Measurements from ENCODE around the gene NPLOC4.

Gene NPLOC4

GRCh38 chr17:81659038-81659437, 22.1 kb upstream of the NPLOC4 start:
- no peak for TF ChIP-seq CTCF (IDR thresholded peaks at IDR 0.05)

GRCh38 chr17:81656835-81657234, 19.9 kb upstream of the NPLOC4 start:
- no peak for TF ChIP-seq CTCF (IDR thresholded peaks at IDR 0.05)

GRCh38 chr17:81656118-81656743, 19.3 kb upstream of the NPLOC4 start, which contains the start of gene PDE6G:
Gene PDE6G (minus strand): TSS chr17:81656542. CDS start chr17:81653305, 3,237 bp downstream.
- no peak for TF ChIP-seq CTCF (IDR thresholded peaks at IDR 0.05)

- no peak for TF ChIP-seq CTCF (IDR thresholded peaks at IDR 0.05)
These were observed 18.6 kb upstream of the NPLOC4 start for GRCh38 chr17:81655378-81656117.

- no peak for TF ChIP-seq CTCF (IDR thresholded peaks at IDR 0.05)
These were observed 16.2 kb upstream of the NPLOC4 start for GRCh38 chr17:81652906-81653771.

GRCh38 chr17:81651692-81652091, 14.8 kb upstream of the NPLOC4 start:
- TF ChIP-seq CTCF (IDR thresholded peaks at IDR 0.05): no peak

GRCh38 chr17:81650951-81651350, 14.0 kb upstream of the NPLOC4 start:
- TF ChIP-seq CTCF (IDR thresholded peaks at IDR 0.05): no peak

Measured in LNCAP (cell line).